ENCODE data around the gene MINDY4B.

The MINDY4B gene

DNA sequence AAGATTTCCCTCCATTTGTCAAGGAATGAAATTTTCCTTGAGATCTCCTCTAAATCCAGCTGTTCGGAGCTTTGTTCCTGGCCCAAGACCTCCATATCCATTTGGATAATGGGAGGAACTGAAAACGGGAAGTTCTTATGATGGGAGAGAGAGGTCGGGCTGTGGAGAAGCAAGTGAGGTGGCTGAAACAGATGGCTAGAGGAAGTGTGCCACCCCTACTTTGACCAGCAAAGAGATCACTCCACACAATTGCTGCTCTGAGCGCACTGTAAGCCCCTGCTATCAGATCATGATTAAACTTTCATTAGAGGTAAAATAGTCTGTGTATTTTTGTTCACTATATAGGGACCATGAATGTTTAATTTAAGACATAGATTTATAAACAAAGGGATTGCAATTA is at the start of gene MINDY4B:
Gene MINDY4B, minus strand, starts transcription at position 101 of the 400 bp plus-strand sequence. Its CDS starts 0 bp downstream, at position 101.
- DNase-seq (ENCODE audit: low read depth) = no peak

DNA sequence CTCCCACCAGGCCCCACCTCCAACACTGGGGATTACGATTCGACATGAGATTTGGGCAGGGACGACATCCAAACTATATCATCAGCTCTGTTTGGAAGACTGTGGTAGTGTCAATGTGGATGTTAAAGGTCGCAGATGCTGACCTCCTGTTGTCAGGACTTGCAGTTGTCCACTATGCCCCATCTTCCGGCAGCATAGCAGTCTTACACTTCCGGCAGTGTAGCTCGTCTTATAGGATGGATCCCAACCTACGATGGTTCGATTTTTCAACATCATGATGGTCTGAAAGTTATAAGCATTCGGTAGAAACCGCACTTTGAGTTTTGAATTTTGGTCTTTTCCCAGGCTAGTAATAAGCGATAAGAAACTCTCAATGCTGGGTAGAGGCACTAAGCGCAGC is 46.7 kb upstream of the MINDY4B start:
- DNase-seq (ENCODE audit: low read depth) = no peak

DNA sequence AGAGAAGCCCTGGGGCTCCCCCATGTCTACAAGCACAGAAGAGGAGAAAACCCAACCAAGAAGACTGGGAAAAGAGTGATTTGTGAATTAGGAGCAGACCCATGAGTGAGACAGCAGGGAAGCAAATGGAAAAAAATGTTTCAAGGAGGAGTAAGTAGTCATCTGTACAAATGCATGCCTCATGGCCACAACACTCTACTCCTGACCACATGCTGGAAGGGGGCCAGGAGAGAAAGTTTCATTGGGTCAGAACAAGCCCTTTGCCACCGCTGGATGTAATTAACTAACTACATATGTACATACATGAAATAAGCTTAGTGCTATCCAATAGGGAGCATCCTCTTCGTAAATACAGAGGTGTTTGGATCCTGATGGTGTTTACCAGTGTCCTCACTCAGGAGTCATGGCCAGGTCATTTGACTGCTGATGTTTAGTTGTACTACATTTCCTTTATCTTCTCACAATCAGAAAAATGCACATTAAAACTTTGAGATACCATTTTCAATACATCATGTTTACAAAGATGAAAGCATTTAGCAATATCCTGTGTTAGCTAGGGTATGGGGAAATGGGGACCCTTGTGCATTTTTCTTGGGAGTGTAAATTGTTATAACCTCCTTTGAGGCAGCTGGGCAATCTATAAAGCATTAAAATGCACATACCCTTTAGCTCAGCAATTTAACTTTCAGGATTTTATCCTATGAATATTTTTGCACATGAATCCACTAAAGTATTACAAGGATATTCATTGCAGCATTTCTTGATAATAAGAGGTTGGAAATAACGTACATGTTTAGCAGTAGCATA is 40.2 kb upstream of the MINDY4B start:
- no peak for DNase-seq (ENCODE audit: low read depth)

DNA sequence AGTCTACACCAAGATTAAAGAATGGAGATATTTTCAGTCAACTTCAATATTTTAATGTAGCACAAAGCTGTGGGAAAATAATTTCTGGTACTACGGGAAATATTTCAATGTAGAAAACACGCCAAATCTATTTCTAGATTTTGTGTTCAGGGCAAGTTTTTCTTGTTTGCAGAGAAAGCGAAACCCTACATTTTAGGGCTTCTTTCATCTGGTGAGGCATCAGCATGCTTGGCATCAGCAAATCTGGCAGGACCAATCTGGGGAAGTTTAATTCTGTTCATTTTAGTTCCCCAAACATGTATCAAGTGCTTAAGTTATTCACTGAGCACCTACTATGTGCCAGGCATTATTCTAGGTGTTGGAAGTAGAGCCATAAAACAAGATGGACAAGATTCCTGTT is 37.0 kb upstream of the MINDY4B start:
- no peak for DNase-seq (ENCODE audit: low read depth)

DNA sequence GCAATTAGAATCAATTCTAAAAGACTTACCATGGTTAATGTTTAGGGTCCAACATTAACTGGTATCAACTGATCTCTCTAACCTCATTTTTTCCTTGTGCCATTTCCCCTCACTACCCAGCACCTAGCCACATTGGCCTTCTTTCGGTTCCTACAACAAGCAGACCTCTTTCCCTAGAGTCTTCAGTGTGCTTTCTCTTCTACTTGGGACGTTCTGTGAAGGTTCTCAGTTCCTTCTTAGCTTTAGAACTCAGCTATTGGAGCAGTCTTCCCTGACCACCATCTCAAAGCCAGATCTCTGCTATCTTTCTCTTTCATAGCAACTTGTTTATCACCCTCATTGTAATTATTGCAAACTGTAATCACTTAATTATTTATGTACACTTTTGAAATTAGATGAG is 31.5 kb upstream of the MINDY4B start:
- no peak for DNase-seq (ENCODE audit: low read depth)

DNA sequence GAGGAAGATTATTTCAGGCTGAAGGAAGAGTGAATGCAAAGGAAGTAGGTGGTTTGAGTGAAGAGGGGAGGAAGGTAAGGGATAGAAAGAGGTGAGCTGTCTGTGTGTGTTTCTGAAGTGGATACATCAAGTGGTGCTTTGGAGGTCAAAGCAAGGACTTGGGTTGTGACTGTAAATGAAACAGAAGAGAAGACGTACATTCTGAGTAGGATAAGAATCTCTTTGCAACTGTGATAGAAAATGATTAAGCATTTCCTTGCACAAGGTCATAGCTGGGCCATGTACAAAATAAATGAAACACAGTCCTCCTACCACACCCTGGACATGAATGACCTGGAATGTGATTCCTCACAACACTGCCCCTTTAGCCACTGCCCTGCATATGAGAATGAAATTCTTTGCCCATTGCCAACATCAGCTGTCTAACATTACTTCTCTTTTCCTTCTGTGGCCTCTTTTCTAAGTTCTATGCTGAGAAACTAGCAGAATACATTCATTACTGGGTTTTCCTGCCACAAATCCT is 28.3 kb upstream of the MINDY4B start:
- DNase-seq (ENCODE audit: low read depth) = no peak

DNA sequence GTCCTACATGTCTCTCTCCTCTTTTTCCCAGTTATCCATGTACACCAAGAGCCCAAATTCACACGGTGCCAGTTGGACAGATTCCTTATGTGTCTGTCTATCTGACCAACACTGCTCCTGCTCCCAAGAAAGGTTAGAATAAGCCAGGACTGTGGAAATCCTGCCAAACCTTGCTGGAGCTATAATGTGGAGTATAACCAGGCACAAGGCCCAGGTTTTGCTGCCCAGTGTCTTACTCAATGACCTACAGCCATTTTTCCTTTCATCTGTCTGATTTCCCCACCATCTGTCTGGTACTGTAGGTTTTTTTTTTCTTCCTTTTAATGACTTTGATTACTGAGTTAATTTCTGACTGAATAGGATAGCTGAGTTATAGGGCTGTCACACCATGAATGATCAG is 26.5 kb upstream of the MINDY4B start:
- DNase-seq (ENCODE audit: low read depth) = no peak

DNA sequence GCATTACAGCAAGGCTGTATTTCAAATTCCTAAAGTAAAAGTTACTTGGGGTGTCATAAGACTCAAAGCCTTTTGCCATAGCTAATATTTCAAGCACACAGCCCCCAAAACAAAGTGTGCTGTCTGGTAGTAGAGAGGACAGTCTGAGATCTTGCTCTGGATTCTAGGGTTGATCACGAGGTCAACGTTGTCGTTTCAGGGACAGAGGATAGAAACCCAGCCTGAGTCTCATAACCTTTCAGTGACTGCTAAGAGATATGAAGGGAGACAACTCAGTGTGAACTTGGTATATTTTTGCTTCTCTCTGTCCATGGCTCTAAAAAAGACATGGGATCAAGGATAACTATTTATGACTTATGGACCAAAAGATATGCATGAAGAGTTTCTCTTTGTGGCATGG is 25.6 kb upstream of the MINDY4B start:
- DNase-seq (ENCODE audit: low read depth) = no peak

DNA sequence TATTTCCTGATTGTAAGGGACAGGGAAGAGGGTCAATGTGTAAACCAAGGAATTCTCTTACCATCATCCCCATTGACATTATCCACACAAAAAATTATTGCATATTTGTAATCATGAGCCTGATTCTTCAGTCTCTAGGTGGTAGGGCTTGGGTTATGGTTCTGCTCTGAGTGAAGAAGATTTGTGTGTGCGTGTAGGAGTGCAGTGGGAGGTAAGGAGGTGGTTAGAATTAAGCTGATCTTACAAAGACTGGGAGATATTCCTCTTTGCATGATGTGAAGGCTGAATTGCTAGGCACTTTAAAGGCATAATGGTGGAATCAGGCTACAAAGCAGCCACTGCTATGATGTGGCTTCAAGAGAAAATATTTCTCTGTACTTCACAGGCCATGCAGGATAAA is 23.0 kb upstream of the MINDY4B start:
- DNase-seq (ENCODE audit: low read depth) = no peak

DNA sequence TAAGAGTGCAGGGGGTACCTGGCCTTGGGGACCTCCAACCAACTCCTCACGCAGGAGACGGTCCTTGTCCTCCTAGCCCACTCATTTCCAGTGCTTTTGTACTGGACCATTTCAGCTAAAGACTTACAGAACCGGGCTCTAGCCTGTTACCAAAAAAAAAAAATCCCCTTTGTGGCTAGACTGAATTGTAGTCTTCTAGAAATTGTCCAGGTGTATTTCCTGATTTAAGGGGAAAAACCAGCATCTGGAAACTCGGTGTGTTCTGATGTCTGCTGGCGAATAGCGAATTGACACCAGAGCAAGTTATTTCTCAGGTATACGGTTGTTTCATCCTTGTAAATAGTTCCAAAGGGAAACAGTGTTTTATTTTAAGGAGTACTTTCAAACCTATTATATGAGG is 21.1 kb upstream of the MINDY4B start:
- DNase-seq (ENCODE audit: low read depth) = no peak

DNA sequence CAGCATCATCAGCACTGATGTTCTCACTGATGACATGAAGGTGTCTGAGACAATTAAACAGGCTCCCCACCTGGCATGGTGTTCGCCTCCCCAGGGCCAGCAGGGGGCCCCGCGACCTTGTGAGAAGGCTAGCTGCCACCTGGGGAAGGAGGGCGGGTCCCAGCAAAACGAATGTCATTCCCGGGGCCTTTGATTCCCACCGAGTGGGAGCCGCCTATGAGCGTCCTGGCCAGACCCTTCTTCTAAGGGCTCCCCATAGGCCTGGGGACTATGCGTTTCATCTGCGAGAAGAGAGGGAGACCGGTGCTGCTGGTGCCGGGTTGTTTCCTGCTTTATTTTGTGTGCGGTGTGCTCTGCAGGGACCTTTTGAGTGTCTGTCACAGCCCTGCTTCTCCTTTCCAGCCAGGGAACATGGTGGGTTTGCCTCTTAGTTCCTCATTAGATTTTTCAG is 20.5 kb upstream of the MINDY4B start:
- no peak for DNase-seq (ENCODE audit: low read depth)

DNA sequence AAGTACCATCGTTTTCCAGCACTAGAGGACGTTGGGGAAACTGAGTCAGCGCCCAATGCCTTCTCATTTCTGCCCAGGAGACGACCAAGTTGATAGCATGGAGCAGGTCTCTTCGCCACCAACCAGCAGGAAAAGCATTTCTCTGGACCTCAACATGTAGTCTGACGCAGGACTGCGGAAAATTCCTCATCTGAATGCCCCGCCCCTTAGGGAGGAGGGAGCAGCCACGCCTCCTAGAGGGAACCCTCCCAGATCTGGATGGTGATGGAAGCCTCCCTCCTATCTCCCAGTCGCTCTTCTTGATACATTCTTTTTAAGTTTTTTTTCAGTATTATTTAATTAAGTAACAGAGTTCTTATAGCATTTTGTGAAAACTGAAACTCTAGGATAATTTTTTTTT is 17.4 kb upstream of the MINDY4B start:
- no peak for DNase-seq (ENCODE audit: low read depth)

DNA sequence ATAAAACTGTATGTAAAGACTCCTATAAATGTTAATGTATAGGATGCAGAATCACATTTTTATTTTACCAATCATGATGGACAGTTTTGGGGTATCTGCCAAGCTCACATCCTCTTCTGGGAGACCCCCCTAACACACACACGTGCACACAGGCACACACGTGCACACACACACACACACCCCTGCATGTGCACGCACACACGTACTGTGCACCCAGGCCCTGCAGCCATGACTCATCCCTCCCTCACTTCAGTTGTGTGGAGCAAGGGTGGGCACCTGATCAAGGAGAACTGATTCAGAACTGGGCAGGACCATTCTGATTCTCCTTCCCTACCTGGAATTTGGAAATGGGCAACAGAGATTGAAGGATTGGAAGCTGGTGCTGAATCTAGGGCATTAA is 16.0 kb upstream of the MINDY4B start:
- no peak for DNase-seq (ENCODE audit: low read depth)

DNA sequence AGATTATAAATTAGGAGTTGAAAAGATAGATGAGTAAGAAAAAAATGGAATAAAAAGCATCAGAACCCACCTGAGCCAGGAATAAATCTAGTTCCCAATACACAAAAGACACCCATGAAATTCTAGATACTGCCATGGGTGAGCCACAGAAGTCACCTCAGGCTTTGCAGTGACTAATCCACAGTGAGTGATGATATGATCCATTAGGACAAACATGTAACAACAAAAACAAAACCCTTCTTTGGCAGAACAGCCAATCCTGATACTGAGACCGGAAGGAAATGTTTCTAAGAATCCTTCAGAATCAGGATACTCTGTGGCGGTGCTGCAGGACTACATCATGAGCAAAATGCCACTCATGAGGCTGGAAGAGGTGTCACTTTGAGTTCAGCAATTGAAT is 15.0 kb upstream of the MINDY4B start:
- no peak for DNase-seq (ENCODE audit: low read depth)

DNA sequence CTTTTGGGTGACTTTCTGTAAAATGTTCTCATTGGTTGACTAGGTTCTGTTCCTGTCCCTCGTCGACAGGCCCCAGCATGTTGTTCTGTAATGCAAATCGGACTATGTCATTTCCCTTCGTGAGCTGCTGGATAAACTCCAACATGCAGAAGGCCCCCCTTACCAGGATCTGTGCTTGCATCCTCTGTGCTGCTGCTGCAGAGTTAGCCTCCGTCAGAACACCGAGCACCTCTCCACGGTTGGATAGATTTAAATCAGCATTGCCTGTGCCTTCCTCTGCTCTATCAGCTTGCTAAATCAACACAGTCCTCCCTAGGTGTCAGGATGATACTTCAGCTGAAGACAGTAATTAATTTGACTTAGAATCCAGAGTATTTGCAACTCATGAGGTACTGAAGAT is 12.7 kb upstream of the MINDY4B start:
- DNase-seq (ENCODE audit: low read depth) = no peak

DNA sequence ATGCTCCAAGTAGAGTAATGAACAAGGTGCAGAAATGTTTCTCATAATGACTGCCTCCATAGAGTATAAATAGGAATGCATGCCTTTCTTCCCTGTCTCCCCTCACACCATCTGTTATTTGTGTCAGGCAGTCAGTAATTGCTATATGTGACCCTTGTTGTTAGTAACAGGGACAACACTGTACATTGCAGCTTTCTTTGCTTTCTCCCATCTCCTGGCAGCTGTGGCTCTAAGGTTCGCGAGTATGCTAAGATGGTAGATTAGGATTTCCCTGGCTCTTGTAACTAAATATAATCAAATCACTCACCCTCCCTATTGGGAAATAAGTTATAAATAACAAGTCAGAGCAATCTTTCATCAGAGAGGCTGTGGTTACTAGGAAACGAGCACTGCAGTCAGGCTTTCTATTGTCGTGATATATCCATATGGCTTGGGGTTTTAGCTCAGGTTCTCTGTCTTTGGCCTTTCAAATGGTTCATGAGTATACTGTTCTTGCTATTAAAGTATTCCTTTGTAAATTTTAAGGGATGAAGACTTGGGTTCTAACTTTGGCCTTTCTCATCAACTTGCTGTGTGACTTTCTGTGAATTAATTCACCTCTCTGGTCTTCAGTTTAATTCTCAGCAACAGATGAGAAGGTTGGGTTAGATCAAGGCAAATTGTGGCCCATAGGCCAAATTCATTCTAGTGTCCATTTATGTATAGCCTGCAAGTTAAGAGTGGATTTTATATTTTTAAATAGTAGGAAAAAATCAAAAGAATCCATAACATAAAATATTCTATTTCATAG is 8.1 kb upstream of the MINDY4B start:
- no peak for DNase-seq (ENCODE audit: low read depth)

DNA sequence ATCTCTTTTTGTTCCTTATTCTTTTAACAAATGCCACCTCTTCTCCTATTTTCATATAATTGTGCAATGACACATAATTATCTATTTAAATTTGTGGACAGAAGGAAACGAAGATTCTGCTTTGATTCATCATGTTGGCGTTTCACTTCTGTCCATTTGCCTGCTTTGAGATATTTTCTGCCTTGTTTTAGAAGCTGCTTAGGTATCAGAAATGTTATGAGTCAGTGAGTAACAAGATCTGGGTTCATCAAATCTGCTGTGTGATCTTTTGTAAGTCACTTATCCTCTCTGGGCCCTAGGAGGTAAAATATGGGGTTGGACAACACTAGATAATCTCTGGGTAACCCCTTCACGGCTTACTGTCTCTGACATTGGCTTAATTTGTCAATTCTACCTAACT is 7.3 kb upstream of the MINDY4B start:
- no peak for DNase-seq (ENCODE audit: low read depth)

DNA sequence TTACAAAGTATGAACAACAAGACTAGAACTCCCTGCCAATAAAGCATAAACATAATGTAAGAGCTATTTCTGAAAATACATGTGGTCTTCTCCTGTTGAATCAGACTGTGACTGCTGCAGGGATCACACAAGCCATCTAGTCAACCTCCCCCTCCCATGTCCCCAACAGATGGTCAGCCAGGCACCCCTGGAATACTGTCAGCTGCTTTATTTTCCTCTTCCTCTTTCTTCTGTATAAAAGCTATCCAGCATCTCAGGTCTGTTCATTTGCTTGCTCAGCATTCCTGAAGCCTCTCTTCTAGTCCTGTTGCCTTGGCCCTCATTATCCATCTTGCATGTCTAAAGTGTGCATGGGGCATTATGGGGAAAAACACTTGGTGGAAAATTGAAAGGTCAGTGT is 6.5 kb upstream of the MINDY4B start:
- no peak for DNase-seq (ENCODE audit: low read depth)

DNA sequence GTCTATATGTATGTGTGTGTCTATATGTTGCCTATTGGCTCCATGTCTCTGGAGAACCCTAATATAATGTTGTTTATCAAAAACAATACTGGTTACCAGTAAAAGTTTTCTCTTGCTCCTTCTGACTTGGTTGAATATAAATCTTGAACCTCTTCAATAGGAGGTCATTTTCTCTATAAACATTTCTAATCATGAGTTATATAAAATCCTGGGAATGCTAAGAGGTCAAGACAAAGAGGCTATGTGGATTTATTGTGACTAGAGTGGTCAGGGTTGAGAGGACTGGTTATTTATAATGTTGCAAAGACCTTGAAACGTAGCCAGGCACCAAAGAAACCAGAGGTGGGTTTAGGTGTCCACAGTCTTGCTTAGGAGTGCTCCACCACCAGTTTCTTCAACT is 1.2 kb upstream of the MINDY4B start:
- DNase-seq (ENCODE audit: low read depth) = no peak

DNA sequence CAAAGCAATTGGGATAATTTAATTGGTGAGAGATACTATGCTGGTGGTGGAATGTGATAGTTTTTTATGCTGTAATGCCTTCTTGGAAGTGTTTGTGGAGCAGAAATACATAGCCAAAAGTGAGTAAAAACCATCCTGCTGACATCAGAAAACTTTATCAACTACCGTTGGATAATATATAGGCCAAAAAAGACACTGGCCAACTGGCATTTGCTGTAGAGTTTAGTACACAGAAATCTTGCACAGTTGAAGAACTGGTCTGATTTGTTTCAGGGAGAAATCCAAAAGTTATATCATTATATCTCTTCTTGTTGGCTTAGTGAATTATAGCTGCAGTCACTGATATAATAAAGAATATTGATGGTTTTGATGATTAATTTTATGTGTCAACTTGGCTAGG is 507 bp upstream of the MINDY4B start:
- no peak for DNase-seq (ENCODE audit: low read depth)

DNA sequence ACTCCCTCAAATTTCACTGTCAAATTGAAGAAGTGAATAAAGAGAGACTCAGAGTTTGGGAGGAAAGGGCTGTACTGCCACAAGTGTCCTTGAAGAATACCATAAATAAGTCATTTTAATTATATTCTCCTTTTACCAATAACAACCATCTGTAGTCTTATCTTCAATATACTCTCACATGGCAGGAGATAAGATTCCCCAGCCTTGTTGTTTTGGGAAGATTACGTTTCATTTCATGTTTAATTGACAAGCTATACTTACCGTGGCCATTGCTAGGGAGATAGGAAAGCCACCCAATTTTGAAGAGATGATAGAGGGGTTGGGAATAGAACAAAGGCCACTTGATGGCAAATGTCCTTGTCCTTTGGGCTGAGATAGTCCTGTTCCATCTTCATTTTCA is 2.3 kb downstream of the MINDY4B start:
- DNase-seq (ENCODE audit: low read depth) = no peak

DNA sequence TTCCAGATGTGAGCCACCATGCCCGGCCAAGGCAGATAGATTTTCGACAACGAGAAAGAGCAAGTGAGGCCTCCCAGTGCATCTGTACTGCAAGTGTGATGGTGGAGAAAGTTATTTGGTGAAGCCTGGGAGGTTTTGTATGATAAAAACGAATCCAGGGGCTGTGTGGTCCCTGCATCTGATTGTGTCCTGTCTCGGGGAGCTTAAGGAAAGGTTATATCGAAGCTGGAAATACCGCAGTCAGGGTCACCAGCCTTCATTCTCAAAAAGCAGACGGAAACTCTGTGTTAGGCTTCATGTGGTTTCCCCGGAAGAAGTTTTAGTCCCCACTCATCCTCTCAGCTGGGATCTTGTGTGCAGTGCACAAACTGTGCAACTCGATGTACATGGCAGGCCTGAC is 3.4 kb downstream of the MINDY4B start:
- DNase-seq (ENCODE audit: low read depth) = no peak

DNA sequence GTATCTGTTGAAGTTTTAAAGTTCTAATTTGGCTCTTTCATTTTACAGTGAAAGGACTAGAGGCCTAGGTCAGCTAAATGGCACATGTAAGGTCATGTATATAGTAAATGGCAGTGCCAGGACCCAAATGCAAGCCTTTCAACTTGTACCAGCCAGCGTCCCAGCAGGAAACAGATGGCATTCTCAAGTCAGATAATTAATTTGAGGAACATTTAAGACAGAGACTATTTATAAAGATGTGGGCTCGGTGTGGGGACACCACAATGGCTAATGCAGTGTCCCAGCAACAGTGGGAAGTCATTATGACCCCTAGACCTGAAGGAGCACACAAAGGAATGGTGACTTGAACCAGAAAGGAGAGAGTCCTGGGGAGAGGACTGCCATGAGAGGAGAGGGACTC is 6.1 kb downstream of the MINDY4B start:
- DNase-seq (ENCODE audit: low read depth) = no peak

Data from HS-27A (cell line).